Spleen (tissue), 7 donors: ENCODE results near the gene C1orf159.

ENCODE experiments used
- POLR2A ChIP-seq, 3 donors: fragments of 450-650 bp; IDR thresholded peaks; one replicate each; pipeline ENCODE4 v1.5.1; 2017; ENCODE audit warnings: antibody characterized with exemption in 3 of 3, mild to moderate bottlenecking in 1 of 3
- POLR2AphosphoS5 ChIP-seq, 3 donors: sonication (generic); formaldehyde crosslinking; IDR thresholded peaks; one replicate each; pipeline ENCODE4 v1.5.1; 2017; ENCODE audit warnings: antibody characterized with exemption in 3 of 3
- TF ChIP-seq, protein P1 (sequence below), 11 experiments: fragments of 200-600 bp in 7 of 11; fragments of 450-650 bp in 4 of 11; sonication (generic) in 4 of 11; IDR thresholded peaks in 8 of 11; conservative IDR thresholded peaks in 3 of 11; 1 replicate in 7 of 11; 2 replicates in 4 of 11; pipeline versions ENCODE4 v1.4.0 to v1.8.0; 2016 to 2021; ENCODE audit warnings: antibody characterized with exemption in 11 of 11, inconsistent platforms in 4 of 11, mild to moderate bottlenecking in 1 of 11
- donor health status: DM: no; HTN: no; CAD: no; lungs with moderate emphysema.
- donor health status: DM: no; HTN: no; CAD: no.
- donor health status: DM: no; HTN: no; CAD: no.

DNA sequence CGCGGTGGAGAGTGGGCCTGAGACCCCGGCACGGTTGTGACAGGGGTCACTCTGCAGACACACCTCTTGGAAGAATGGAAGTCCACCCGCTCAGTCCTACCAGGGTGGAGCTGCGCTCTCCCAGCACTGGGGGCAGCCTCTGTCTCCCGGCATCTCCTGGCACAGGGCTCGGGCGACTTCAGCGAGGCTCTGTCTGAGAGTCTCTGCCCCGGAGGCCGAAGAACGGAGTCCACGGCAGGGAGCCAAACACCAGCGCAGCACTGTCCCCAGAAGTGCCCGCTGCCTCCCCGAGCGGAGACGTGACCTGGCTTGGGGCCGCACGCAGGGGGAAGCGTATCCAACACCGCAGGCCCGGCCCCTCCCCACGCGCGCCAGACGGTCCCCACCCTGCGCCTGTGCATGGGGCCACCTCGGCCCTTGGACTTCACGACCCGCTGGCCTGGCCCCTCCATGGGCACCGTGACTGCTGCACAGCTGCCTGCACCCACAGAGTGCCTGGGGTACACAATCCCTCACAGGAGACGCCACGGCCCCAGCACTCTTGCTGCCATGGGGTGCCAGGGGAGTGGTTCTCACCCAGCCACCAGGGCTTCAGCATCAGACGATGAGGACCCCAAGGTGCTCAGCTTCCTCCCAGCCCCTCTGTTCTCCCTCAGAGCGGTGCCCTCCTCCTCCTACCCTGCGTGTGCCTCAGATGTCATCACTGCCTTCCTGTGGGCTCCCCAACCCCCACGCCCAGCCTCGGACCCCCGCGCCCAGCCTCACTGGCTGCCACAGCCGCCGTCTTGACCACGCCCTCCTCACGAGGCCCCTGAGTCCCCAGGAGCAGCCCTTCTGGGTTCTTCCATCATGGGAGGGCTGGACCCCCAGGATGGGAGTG, 26.8 kb downstream of the C1orf159 start:
- TF ChIP-seq, protein P1, sequence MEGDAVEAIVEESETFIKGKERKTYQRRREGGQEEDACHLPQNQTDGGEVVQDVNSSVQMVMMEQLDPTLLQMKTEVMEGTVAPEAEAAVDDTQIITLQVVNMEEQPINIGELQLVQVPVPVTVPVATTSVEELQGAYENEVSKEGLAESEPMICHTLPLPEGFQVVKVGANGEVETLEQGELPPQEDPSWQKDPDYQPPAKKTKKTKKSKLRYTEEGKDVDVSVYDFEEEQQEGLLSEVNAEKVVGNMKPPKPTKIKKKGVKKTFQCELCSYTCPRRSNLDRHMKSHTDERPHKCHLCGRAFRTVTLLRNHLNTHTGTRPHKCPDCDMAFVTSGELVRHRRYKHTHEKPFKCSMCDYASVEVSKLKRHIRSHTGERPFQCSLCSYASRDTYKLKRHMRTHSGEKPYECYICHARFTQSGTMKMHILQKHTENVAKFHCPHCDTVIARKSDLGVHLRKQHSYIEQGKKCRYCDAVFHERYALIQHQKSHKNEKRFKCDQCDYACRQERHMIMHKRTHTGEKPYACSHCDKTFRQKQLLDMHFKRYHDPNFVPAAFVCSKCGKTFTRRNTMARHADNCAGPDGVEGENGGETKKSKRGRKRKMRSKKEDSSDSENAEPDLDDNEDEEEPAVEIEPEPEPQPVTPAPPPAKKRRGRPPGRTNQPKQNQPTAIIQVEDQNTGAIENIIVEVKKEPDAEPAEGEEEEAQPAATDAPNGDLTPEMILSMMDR (IDR thresholded peaks at IDR 0.05 in 8 of 11, conservative IDR thresholded peaks at IDR 0.05 in 3 of 11) = no peak
- TF ChIP-seq POLR2A (IDR thresholded peaks at IDR 0.05) = no peak
- TF ChIP-seq POLR2AphosphoS5 (IDR thresholded peaks at IDR 0.05) = no peak
